Fibroblast of lung (primary cell): ENCODE results near the gene MAP1B.

Experiments
- EZH2 ChIP-seq: IDR thresholded peaks from 2 replicates; pipeline ENCODE4 v1.5.1; 2012; ENCODE audit warnings: low read length, control low read depth, mild to moderate bottlenecking; ENCODE audit errors: missing control alignments
- TF ChIP-seq, protein P1 (sequence below), 2 donors: IDR thresholded peaks in 1 of 2; conservative IDR thresholded peaks in 1 of 2; 1 replicate in 1 of 2; 2 replicates in 1 of 2; pipeline ENCODE4 v1.5.1; 2011 to 2012; ENCODE audit warnings: low read length in 2 of 2, control low read depth in 1 of 2, inconsistent platforms in 1 of 2, low read depth in 1 of 2, mild to moderate bottlenecking in 1 of 2

DNA sequence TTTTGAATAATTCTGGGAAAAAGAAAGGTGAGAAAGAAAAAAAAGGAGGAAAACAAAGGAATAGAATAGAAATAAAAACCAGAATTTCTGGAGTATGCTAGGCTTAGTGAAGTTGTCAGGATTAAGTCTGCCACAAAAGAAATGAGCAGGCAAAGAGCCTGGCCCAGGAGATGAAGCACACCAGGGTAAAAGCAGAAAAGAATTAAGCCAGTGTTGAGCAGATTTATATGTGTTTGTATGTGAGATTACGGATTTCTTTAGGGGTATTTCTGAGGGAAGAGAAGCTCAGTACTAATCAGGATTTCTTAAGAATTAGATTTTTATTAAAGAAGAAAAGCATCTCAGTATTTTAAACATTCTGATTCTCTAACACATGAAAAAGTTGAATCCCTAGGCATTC, 138.3 kb downstream of the MAP1B start:
- TF ChIP-seq, protein P1, sequence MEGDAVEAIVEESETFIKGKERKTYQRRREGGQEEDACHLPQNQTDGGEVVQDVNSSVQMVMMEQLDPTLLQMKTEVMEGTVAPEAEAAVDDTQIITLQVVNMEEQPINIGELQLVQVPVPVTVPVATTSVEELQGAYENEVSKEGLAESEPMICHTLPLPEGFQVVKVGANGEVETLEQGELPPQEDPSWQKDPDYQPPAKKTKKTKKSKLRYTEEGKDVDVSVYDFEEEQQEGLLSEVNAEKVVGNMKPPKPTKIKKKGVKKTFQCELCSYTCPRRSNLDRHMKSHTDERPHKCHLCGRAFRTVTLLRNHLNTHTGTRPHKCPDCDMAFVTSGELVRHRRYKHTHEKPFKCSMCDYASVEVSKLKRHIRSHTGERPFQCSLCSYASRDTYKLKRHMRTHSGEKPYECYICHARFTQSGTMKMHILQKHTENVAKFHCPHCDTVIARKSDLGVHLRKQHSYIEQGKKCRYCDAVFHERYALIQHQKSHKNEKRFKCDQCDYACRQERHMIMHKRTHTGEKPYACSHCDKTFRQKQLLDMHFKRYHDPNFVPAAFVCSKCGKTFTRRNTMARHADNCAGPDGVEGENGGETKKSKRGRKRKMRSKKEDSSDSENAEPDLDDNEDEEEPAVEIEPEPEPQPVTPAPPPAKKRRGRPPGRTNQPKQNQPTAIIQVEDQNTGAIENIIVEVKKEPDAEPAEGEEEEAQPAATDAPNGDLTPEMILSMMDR (conservative IDR thresholded peaks at IDR 0.05 in 1 of 2, IDR thresholded peaks at IDR 0.05 in 1 of 2; ENCODE audit: low read depth in 1 of 2, low read length in 2 of 2), result no peak
- TF ChIP-seq EZH2, result no peak
